Muscle of arm (tissue), 12 donors: ENCODE measurements around the gene HDAC10. TPM values are rescaled to one million over a fixed set of nuclear protein-coding genes. Genes with fewer than 3 reads are reported as not detected.
"Not testable (repeated sequence)": the region's sequence is repeated elsewhere in the genome, so short reads cannot be mapped to it uniquely, and the experiment has no call there.

Experiments used
- DNase-seq: peaks from one replicate; pipeline ENCODE4 v3.0.0-alpha.2; 2013
- polyA plus RNA-seq, 12 donors: library from polyadenylated mRNA; unstranded; fragments of 120-200 nt; gene quantifications; one replicate each; pipeline ENCODE4 v1.2.1, GENCODE V29; 2013; ENCODE audit not compliant: insufficient read length in 12 of 12

Gene HDAC10
- polyA plus RNA-seq, 12 donors, result 10.6 to 40.6 (median 13.2) TPM; not detected in 1

DNA sequence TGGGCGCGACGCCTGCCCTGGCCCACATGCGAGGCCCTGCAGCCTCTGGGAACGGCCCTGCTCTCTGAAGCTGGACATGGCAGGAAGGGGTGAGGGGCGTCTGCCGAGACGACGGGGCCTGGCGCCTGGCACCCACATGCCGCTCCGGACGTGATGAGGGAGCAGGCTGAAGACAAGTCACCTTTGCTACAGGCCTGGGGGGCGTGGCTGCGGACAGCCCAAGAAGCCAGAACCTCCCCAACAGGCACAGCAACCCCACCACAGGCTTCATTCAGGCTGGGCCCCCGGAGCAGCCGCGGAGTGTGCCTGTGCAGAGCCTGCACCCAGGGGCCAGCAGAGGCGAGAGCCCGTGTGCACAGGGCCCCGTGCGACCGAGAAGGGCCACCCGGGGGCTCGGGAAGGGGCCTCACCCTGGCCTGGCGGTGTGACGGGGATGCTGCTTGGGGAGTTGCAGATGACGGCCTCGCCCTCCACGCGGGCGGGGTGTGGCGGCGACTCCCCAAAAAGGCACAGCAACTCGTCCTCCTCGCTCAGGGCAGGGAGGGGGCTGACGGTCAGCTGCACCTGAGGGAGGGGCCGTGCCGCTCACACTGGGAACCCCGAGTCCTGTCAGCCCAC is 35.7 kb upstream of the HDAC10 start:
- DNase-seq, result no peak

DNA sequence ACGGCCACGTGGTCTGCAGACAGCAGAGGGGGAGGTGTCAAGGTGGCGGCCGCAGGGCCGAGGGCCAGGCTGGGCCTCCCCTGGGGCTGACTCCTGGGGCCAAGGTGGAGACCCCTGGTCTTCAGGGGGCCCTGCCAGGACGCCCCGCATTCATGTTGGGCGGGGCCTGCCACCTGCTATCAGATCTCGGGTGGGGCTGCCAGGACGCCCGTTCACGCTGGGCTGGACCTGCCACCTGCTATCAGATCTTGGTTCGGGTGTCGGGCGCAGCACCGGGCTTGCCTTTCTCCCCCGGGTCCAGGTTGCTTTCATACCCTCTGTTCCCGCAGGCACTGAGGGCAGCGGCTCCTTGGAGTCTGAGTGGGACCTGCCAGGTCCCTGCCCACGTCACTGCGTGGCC is 35.2 kb upstream of the HDAC10 start:
- no peak for DNase-seq

DNA sequence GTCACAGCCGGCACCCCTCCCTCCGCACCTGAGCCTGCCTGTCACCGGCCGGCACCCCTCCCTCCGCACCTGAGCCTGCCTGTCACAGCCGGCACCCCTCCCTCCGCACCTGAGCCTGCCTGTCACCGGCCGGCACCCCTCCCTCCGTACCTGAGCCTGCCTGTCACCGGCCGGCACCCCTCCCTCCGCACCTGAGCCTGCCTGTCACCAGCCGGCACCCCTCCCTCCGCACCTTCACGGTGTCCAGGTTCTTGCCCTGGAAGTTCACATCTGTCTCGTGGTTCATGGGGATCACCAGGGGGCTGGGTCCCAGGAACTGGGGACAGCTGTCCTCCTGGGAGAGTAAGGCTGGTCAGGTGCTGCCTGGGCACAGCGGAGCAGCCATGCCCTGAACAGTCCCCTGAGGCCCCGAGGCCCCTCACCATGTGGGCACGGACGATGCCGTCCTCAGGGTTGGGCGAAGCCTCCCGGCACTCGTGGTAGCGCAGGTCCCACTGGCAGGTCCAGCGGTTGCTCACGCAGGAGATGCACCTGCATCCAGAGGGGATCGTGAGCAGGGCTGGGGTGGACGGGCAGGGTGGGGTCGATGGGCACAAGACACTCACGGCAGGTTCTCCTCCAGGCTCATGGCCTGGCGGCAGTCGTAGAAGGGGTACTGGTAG is 34.6 kb upstream of the HDAC10 start:
- no peak for DNase-seq

DNA sequence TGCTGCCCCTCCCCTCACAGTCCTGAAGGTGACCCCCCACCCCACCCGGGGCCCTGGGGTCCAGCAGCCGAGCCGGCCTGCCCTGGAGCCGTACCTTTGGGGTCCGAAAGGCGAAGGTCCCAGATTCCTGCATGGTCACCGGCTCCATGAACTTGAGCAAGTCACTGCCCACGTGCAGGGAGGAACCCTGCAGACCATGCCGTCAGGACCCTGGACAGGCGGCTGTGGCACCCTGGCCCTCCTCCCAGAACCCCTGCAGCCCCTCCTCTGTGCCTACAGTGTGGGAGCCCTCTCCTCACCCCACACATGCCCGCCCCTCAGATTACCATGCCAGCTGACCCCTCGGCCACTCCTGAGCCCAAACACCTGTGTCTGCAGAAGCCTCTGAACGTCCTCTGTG is 33.4 kb upstream of the HDAC10 start:
- no peak for DNase-seq

DNA sequence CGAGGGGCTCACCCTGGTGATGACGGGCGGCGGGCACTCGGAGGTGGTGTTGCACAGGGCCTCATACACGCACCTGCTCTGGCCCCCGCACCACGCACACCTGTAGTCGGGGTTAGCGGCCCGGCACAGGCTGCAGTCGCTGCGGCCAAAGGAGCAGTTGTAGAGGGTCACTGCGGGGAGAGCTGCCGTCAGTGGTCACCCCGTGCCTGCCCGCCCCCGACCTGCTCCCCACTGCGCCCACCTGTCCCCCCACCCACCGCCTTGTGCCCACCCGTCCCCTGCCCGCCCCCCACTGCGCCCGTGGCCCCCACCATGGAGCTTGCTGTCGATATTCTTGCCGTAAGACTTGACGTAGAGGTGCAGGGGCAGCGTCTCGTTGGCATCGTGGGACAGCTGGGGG is 32.8 kb upstream of the HDAC10 start:
- no peak for DNase-seq

DNA sequence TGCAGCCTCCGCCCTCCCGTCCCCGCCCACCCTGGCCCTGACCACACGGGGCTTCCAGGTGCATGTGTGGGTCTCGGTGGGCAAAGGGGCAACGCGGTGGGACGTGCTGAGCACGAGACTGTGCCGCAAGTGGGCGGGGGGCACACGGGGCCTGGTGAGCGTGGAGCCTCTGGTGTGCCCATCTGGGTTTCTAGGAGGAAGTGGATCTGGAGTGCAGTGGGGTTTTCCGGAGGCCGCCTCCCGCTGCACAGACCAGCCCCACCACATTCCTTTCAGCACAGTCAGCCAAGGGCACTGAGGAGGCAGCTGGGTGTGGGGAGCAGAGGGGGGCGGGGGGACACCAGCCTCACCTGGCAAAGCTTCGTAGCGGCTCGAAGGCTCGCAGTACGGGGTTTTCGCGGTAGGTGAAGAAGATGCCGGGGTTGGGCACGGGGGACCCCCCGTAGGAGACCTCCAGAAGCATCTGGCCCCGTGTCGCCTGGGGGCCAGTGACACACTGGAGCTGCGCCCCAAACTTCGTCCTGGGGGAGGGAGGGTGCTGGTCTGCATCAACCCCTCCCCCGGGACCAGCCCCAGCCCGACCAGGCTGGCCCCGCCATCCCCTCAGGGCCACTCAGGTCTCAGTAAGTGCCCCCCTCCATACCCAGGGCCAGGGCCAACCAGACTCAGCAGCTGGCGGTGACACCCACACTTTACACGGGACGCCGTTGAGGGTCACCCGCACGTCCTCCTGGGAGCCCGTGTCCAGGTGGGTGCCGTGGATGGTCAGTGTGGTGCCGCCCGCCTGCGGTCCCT is 31.5 kb upstream of the HDAC10 start:
- DNase-seq, result no peak

DNA sequence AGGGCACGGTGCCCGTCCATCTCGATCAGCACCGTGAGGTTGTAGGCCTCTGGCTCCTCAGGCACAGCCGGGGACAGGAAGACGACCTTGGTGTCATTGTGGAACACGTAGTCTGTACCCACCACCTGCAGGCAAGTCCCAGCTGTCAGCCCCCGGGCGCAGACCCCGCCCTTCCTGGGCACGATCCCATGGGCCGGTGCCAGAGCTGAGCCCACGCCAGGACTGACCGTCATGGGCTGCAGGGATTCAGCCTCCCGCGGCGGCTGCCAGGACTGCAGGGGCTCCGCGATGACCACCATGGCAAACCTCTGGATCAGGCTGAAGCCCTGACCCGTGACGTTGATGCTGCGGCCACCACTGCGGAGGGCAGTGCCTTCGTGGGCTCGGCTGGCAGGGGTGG is 30.9 kb upstream of the HDAC10 start:
- no peak for DNase-seq

DNA sequence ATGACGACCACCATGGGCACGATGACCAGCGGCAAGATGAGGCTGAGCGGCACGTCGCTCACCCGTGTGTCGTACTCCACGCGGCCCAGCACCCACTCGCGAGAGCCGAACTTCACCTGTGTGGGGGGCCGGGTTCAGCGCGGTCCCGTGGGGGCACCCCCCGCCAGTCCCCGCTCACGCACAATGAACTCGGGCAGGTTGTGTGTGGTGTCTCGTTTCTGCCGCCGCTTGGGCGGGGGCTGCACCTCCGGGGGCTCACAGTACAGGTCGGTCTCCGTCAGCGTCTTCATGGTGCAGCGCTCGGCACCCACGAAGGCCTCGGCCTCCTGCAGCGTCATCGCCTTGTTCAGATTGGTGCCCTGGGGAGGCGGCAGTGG is 30.3 kb upstream of the HDAC10 start:
- no peak for DNase-seq

DNA sequence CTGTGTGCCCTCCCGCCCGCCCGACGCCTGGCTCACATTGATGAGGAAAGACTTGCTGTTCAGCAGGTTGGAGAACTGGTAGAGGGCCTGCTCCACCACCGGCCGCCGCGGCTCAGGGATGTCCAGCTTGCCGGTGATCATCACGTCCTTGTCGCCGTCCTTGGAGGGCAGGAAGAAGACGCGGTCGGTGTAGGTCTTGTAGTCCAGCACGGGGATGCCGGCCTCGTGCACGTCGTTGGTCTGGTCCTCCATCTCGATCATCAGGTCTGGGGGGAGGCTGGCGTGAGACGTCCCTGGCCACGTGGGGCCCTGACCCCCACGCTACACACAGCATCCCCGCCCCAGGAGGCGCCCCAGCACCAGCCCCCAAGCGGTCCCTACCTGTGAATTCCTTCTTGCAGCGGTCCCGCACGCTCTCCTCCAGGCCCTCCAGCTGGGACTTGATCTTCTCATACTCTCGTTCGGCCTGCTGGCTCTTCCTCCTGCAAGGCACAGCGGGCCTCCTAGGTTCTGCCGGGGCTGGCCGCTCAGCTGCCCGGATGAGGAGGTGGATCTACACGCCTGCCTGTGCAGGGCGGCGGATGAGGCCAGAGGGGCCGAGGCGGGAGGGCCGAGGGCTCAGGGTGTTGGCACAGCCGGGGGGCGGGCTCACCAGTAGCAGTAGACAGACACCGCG is 29.8 kb upstream of the HDAC10 start:
- DNase-seq, result no peak

DNA sequence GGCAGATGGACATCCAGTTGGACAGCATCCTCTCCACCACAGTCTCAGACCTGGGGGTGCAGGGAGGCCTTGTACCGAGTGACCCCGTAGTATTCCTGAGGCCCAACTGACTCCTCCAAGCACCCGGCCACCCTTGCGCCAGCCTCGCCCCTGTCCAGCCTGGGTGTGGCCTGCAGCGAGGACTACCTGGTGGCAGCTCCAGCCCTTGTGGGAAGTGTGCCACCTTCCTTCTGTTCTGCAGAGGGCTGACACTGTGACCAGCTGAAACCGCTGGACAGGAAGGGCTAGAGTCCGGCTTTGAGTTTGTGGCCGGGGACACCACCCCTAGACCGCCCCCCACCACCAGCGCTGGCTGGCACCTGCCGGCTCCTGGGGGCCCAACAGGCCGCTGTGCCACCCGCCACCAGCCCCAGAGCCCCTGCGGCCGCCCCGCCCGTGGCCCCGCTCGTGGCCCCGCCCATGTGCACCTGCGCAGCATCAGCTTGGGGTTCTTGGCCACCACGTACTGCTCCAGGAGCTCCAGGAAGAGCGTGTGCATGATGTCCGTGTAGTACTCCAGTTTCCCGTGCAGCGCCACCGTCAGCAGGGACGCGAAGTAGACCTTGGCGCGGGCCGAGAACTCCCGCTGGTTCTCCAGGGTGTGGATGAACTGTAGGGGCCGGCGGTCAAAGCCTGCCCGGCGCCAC is 29.1 kb upstream of the HDAC10 start:
- DNase-seq, result no peak

DNA sequence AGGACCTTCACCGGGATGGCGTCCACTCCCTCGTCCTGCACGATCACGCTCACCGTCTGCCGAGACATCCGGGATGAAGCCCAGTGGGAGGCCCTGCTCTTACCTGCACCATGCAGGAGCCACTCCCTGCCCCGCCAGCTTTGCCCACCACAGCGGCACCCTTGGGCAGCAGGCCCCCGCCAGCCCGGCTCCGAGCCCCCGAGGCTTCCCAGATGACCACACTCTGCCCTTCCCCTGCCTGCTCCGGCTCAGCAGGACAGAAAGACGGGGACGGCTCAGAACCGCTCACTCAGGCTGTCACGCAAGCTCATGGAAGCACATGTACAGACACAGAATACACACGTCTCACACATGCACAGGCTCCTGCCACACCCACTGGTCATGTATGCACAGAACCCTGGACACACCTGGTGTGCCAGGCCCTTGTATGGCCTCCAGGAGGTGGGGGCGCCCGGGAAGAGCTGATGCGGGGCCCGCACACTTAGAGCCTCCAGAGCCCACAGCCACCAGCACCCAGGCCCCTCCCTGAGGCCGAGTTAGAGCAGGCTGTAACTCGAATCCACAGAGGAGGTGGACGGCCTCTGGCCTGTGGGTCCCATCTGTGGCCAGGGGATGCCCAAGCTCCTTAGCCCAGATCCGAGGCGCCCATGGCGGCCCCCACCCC is 28.0 kb upstream of the HDAC10 start:
- DNase-seq, result no peak

DNA sequence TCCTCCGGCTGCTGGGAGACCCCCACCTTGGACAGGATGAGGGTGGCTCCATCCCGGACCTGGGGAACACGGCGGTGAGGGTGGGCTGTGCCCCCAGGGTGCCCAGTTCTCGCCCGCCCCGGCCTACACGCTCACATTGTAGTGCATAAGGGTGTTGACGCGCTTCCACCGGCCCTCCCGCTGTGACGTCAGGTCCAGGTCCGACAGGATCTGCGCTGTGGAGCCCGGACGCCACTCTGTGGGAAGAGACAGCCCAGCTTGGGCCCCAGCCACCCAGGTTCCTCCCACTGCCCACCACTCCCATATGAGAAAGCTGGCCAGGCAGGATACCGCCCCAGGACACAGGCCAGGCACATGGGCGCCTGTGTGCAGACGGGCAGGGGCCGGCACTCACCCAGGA is 27.4 kb upstream of the HDAC10 start:
- DNase-seq, result no peak

DNA sequence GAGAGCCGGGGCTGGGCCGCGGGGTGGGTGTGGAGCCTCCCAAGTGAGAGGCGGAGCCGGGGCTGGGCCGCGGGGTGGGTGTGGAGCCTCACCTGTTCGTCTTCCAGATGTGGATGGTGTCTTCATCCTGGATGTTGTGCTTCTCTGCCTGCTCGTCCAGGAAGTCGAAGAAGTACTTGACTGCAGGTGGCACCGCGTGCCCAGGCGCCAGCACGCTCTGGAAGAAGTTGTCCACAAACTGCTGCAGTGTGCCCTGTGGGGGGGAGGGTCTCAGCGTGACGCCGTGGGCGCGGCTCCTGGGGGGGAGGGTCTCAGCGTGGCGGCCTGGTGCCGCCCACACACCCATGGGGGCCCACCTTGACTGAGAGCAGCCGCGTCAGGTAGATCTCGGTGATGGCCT is 26.7 kb upstream of the HDAC10 start:
- no peak for DNase-seq

DNA sequence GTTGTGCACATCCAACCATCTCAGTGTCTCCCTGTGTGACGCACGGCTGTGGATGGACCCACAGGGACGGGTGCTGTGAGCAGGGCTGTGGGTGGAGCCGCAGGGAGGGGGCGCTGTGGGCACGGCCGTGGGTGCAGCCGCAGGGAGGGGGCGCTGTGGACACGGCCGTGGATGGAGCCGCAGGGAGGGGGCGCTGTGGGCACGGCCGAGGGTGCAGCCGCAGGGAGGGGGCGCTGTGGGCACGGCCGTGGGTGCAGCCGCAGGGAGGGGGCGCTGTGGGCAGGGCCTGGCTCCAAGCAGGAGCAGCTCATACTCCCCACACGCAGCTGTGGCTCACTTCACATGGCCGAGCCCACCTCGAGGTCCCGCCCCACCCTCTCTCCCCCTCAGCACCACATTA is 25.1 kb upstream of the HDAC10 start:
- no peak for DNase-seq

DNA sequence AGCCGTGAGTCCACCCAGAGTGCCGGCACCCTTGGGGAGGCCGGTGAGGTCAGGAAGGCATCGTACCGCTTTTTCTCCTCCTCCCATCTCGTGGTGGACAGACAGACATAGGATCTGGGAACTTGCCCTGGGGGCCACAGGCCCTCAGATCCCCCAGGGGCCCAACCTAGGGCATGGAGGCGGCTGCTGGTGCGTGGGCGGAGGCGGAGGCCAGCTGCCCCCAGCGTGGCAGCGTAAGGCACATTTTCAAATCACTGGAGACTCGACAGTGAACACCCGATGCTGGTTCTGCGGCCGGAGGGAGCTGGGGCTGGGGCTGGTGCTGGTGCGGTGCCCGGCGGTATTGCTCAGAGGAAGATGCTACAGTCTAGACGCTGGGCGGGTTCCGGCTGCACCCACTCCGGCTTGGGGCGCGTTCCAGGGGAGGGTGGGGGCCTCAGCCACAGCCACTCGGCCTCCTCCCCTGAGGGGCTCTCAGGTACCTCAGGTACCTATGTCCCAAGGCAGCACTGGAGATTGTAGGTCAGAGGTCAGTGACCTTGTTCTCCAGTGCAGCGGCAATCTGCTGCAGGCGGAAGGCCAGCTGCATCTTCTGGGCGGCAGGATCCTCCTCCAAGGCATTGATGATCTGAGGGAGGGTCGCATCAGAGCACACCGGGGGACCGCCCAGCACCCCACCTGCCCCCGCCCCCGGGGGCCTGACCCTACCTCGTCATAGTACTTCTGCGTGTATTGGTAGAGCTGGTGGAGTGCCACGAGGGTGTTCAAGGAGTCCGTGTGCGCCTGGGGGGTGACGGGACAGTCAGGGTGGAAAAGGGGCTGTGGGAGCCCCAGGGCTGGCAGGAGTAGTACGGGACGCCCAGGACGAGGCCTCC is 24.4 kb upstream of the HDAC10 start:
- no peak for DNase-seq

DNA sequence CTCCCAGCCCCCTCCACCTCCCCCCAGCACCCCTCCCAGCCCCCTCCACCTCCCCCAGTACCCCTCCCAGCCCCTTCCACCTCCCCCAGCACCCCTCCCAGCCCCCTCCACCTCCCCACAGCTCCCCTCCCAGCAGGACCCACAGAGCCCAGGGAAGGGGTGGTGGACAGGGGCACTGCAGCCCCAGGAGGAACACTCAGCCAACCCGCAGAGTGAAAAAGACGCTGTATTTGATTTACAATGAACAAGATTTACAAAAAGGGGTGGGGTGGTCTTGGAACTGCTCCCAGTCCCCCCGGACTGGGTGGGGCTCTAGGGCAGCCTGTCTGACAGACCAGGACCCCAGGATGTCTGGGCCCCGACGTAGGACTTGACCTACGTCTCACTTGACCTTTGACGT is 23.7 kb upstream of the HDAC10 start:
- DNase-seq, result no peak

DNA sequence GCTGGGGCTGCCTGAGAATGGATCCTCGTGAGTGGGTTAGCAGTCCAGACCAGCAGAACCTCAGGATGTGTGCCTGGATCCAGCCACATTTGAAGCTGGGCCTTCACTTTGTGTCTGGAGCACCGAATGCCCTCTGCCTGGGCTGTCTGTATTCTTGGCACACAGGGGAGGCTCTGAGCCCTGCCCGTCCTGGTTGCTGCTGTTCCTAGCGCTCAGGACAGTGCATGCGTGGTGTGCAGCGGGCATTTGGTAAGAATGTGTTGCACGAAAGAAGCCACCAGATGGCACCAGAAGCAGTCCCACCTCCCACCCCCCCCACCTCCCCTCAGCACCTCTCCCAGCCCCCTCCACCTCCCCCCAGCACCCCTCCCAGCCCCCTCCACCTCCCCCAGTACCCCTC is 23.2 kb upstream of the HDAC10 start:
- no peak for DNase-seq

DNA sequence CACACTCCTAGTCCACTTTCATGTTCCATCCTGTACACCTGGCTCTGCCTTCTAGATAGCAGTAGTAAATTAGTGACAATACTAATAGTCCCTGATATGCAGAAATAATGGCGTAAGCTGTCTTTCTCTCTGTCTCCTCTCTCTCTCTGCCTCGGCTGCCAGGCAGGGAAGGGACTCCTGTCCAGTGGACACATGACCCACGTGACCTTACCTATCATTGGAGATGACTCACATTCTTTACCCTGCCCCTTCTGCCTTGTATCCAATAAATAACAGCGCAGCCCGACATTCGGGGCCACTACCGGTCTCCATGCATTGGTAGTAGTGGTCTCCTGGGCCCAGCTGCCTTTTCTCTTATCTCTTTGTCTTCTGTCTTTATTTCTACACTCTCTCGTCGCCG is 22.7 kb upstream of the HDAC10 start:
- not testable (repeated sequence) for DNase-seq

DNA sequence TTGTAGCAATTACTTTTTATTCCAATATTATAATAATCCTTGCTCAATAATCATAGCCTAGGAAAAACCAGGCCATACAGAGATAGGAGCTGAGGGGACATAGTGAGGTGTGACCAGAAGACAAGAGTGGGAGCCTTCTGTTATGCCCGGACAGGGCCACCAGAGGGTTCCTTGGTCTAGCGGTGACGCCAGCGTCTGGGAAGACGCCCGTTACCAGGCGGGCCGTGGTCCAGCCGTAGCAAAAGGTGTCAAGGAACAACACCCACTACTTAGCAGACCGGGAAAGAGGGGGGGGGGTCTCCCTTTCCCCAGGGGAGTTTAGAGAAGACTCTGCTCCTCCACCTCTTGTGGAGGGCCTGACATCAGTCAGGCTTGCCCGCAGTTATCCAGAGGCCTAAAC is 22.3 kb upstream of the HDAC10 start:
- not testable (repeated sequence) for DNase-seq

DNA sequence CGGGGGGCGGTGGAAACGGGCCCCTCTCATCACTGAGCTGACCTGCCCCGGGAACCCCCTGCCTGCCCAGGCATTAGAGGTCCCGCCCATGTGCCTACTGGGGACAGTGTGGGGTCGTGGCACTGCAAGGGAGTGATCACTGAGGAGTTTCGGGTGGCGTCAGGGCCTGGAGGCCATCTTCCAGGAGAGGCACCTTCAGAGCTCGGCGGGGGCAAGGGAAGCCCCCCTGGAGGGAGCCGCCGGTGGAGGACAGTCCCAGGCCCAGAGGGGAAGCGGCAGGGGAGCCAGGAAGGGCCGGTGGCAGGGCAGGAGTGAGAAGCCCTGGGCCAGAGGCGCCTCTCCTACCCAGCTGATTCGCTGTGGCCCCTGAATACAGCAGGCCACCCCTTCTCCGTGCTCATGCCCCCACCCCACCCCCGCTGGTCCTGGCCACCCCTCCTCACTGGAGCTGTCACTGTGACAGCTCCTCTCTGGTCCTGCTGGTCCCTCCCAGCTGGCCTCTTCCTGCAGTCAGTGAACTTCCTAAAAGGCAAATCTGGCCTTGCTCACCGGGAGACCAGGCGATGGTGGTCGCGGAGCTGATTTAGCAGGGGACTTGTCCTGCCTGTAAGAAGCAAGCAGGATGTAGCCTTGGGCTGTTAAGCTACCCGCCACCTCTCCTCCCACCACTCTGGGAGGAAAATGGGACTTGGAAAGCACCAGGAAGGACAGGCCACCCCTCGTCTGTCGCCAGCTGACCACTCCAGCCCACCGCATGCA is 21.2 kb upstream of the HDAC10 start:
- no peak for DNase-seq
